GM23338 (cell line): ENCODE results near the gene GOT2. TPM values are rescaled to one million over a fixed set of nuclear protein-coding genes. Genes with fewer than 3 reads are reported as not detected.

ENCODE experiments used
- ATAC-seq: fragments of 200-7000 bp; cut with Tn5 transposase; 3 replicates; pipeline ENCODE4 v1.9.1; 2020
- DNase-seq: peaks from one replicate; pipeline ENCODE4 v3.0.0-alpha.2; 2015; ENCODE audit warnings: low spot score
- H2AFZ ChIP-seq: fragments of 200-600 bp; sonication (generic); 2 replicates; pipeline ENCODE4 v1.8.0; 2016; ENCODE audit warnings: antibody characterized with exemption, mild to moderate bottlenecking, moderate library complexity
- H3F3A ChIP-seq: fragments of 200-600 bp; sonication (generic); replicated peaks from 2 replicates; pipeline ENCODE4 v1.8.0; 2017; ENCODE audit warnings: antibody characterized with exemption, mixed run types, low read depth
- H3K27ac ChIP-seq: fragments of 200-600 bp; sonication (generic); 2 replicates; pipeline ENCODE4 v1.6.1; 2016; ENCODE audit warnings: low read depth
- H3K27me3 ChIP-seq: fragments of 200-600 bp; sonication (generic); 2 replicates; pipeline ENCODE4 v1.8.0; 2016; ENCODE audit warnings: mild to moderate bottlenecking, mixed run types, moderate library complexity; ENCODE audit not compliant: insufficient read depth
- H3K36me3 ChIP-seq: fragments of 200-600 bp; sonication (generic); 2 replicates; pipeline ENCODE4 v1.8.0; 2016; ENCODE audit warnings: mild to moderate bottlenecking; ENCODE audit not compliant: insufficient read depth
- H3K4me1 ChIP-seq: fragments of 200-600 bp; sonication (generic); 2 replicates; pipeline ENCODE4 v1.8.0; 2016; ENCODE audit warnings: mild to moderate bottlenecking, moderate library complexity; ENCODE audit not compliant: insufficient read depth
- H3K4me2 ChIP-seq: fragments of 200-600 bp; sonication (generic); 2 replicates; pipeline ENCODE4 v1.7.1; 2017; ENCODE audit warnings: mixed run types
- H3K4me3 ChIP-seq: fragments of 200-600 bp; sonication (generic); 2 replicates; pipeline ENCODE4 v1.6.1; 2016; ENCODE audit warnings: mixed run types
- H3K79me2 ChIP-seq: fragments of 200-600 bp; sonication (generic); replicated peaks from 2 replicates; pipeline ENCODE4 v1.8.0; 2017; ENCODE audit warnings: mild to moderate bottlenecking; ENCODE audit not compliant: insufficient read depth
- H3K9me2 ChIP-seq: fragments of 200-600 bp; sonication (generic); 2 replicates; pipeline ENCODE4 v1.8.0; 2017; ENCODE audit not compliant: insufficient read depth
- H4K20me1 ChIP-seq: fragments of 200-600 bp; sonication (generic); replicated peaks from 2 replicates; pipeline ENCODE4 v1.8.0; 2017; ENCODE audit warnings: mild to moderate bottlenecking; ENCODE audit not compliant: insufficient read depth
- H3K27ac Mint-ChIP-seq: 2 replicates; pipeline ENCODE4 v1.8.0; 2020; ENCODE audit warnings: inconsistent platforms, mild to moderate bottlenecking, moderate library complexity, mixed read lengths
- H3K27me3 Mint-ChIP-seq: 3 replicates; pipeline ENCODE4 v1.8.0; 2022; ENCODE audit warnings: low read depth, mild to moderate bottlenecking, moderate library complexity, mixed read lengths, inconsistent platforms; ENCODE audit not compliant: insufficient read depth, poor library complexity
- H3K36me3 Mint-ChIP-seq: 3 replicates; pipeline ENCODE4 v1.8.0; 2021; ENCODE audit warnings: low read depth, mild to moderate bottlenecking, inconsistent platforms, moderate library complexity, mixed read lengths
- H3K4me1 Mint-ChIP-seq: 3 replicates; pipeline ENCODE4 v1.8.0; 2020; ENCODE audit warnings: mild to moderate bottlenecking, inconsistent platforms, mixed read lengths
- H3K4me3 Mint-ChIP-seq: 3 replicates; pipeline ENCODE4 v1.8.0; 2021; ENCODE audit warnings: moderate library complexity, mild to moderate bottlenecking, inconsistent platforms, mixed read lengths
- H3K9me3 Mint-ChIP-seq: 3 replicates; pipeline ENCODE4 v1.8.0; 2020; ENCODE audit warnings: moderate library complexity, mild to moderate bottlenecking, inconsistent platforms, mixed read lengths
- CREB1 ChIP-seq: fragments of 250-450 bp; sonication (Bioruptor Pico); IDR thresholded peaks from 2 replicates; pipeline ENCODE4 v1.5.0; 2020; ENCODE audit warnings: low read depth, mild to moderate bottlenecking, moderate library complexity
- EZH2 ChIP-seq: fragments of 200-600 bp; sonication (generic); IDR thresholded peaks from one replicate; pipeline ENCODE4 v1.8.0; 2017; ENCODE audit warnings: antibody characterized with exemption, mild to moderate bottlenecking, low read depth; ENCODE audit not compliant: unreplicated experiment
- EZH2phosphoT487 ChIP-seq: fragments of 200-600 bp; sonication (generic); IDR thresholded peaks from one replicate; pipeline ENCODE4 v1.8.1; 2018; ENCODE audit warnings: antibody characterized with exemption; ENCODE audit not compliant: unreplicated experiment
- NANOG ChIP-seq: IDR thresholded peaks from 2 replicates; pipeline ENCODE4 v1.6.1; 2016; ENCODE audit warnings: antibody characterized with exemption, borderline replicate concordance
- POLR2AphosphoS5 ChIP-seq: IDR thresholded peaks from 2 replicates; pipeline ENCODE4 v1.6.1; 2016; ENCODE audit warnings: antibody characterized with exemption, low read depth
- STAT1 ChIP-seq: IDR thresholded peaks from one replicate; pipeline ENCODE4 v1.6.1; 2016; ENCODE audit warnings: antibody characterized with exemption; ENCODE audit not compliant: unreplicated experiment
- ZNF114 ChIP-seq: fragments of 250-450 bp; sonication (Bioruptor Pico); IDR thresholded peaks from 2 replicates; pipeline ENCODE4 v1.5.0; 2020; ENCODE audit warnings: mild to moderate bottlenecking, moderate library complexity
- ZNF331 ChIP-seq: fragments of 250-450 bp; sonication (Bioruptor Pico); IDR thresholded peaks from 2 replicates; pipeline ENCODE4 v1.5.0; 2020; ENCODE audit warnings: low read depth, mild to moderate bottlenecking, moderate library complexity
- polyA plus RNA-seq: library from polyadenylated mRNA; unstranded; fragments of >200 nt; fragmentation: Nextera tagmentation; extraction: Ambion mirVana; gene quantifications from 2 replicates; pipeline ENCODE4 v1.2.1, GENCODE V29; 2016
- total RNA-seq: library from RNA; depleted of rRNA; stranded (reverse); fragments of >200 nt; shearing (Covaris generic); gene quantifications from 2 replicates; pipeline ENCODE4 v1.2.3, GENCODE V29; 2014
- TF ChIP-seq, protein P1 (sequence below): IDR thresholded peaks from 2 replicates; pipeline ENCODE4 v1.6.1; 2016; ENCODE audit warnings: antibody characterized with exemption
- TF ChIP-seq, protein P2 (sequence below), 2 experiments: fragments of 200-600 bp in 1 of 2; sonication (generic) in 1 of 2; conservative IDR thresholded peaks; 2 replicates each; pipeline versions ENCODE4 v1.5.1 to v1.6.1; 2016 to 2017; ENCODE audit warnings: antibody characterized with exemption in 2 of 2, low read depth in 2 of 2, mild to moderate bottlenecking in 2 of 2, moderate library complexity in 1 of 2
- TF ChIP-seq, protein P3 (sequence below): IDR thresholded peaks from one replicate; pipeline ENCODE4 v1.6.1; 2018; ENCODE audit warnings: antibody characterized with exemption; ENCODE audit not compliant: unreplicated experiment

Gene GOT2
- total and polyA plus RNA-seq, 2 experiments from 2014 or later: 133 to 205 TPM

DNA sequence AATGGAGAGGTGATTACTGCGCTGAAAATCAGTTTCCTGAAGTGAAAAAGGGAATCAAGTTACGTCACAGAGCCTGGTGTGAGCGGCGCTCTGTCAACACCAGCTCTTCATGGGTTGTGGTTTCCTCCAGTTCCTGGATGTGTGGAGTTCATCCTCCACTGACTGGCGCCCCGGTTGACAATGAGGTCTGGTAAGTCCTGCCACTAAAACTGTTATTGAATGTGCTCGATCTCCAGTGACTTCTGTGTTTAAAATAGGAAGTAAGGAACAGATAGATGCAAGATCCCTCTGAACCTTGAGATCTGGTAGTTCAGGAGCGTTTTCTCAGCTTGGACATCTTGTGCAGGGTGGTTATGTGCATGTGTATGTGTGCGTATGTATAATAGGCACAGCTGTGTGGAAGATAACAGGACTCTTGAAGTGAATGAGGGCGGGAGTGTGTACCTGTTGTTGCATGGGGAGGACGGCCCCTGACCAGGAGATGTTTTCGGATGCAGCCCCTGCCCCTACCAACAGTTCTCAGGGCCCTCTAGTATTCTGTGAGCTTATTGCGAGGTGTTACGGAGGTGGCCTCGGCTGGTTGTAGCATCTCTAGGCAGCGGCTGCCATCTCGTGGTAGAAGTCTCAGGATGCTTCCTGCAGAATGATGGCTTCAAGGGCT is 22.0 kb upstream of the GOT2 start (continued):
- TF ChIP-seq ZNF331 (CRISPR knock-in tag) (no peak), STAT1 (no peak), POLR2AphosphoS5 (no peak), ZNF114 (no peak), CREB1 (CRISPR knock-in tag) (0 out of 2 replicates have a peak, but pooled peaks have one; percentile 16), NANOG (no peak), EZH2 (no peak)
- TF ChIP-seq, protein P1, sequence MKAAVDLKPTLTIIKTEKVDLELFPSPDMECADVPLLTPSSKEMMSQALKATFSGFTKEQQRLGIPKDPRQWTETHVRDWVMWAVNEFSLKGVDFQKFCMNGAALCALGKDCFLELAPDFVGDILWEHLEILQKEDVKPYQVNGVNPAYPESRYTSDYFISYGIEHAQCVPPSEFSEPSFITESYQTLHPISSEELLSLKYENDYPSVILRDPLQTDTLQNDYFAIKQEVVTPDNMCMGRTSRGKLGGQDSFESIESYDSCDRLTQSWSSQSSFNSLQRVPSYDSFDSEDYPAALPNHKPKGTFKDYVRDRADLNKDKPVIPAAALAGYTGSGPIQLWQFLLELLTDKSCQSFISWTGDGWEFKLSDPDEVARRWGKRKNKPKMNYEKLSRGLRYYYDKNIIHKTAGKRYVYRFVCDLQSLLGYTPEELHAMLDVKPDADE: no peak
- TF ChIP-seq, protein P2, sequence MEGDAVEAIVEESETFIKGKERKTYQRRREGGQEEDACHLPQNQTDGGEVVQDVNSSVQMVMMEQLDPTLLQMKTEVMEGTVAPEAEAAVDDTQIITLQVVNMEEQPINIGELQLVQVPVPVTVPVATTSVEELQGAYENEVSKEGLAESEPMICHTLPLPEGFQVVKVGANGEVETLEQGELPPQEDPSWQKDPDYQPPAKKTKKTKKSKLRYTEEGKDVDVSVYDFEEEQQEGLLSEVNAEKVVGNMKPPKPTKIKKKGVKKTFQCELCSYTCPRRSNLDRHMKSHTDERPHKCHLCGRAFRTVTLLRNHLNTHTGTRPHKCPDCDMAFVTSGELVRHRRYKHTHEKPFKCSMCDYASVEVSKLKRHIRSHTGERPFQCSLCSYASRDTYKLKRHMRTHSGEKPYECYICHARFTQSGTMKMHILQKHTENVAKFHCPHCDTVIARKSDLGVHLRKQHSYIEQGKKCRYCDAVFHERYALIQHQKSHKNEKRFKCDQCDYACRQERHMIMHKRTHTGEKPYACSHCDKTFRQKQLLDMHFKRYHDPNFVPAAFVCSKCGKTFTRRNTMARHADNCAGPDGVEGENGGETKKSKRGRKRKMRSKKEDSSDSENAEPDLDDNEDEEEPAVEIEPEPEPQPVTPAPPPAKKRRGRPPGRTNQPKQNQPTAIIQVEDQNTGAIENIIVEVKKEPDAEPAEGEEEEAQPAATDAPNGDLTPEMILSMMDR (conservative IDR thresholded peaks at IDR 0.05; ENCODE audit: low read depth in 2 of 2): peak; percentile 85 to 94
- TF ChIP-seq, protein P3, sequence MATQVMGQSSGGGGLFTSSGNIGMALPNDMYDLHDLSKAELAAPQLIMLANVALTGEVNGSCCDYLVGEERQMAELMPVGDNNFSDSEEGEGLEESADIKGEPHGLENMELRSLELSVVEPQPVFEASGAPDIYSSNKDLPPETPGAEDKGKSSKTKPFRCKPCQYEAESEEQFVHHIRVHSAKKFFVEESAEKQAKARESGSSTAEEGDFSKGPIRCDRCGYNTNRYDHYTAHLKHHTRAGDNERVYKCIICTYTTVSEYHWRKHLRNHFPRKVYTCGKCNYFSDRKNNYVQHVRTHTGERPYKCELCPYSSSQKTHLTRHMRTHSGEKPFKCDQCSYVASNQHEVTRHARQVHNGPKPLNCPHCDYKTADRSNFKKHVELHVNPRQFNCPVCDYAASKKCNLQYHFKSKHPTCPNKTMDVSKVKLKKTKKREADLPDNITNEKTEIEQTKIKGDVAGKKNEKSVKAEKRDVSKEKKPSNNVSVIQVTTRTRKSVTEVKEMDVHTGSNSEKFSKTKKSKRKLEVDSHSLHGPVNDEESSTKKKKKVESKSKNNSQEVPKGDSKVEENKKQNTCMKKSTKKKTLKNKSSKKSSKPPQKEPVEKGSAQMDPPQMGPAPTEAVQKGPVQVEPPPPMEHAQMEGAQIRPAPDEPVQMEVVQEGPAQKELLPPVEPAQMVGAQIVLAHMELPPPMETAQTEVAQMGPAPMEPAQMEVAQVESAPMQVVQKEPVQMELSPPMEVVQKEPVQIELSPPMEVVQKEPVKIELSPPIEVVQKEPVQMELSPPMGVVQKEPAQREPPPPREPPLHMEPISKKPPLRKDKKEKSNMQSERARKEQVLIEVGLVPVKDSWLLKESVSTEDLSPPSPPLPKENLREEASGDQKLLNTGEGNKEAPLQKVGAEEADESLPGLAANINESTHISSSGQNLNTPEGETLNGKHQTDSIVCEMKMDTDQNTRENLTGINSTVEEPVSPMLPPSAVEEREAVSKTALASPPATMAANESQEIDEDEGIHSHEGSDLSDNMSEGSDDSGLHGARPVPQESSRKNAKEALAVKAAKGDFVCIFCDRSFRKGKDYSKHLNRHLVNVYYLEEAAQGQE: no peak

DNA sequence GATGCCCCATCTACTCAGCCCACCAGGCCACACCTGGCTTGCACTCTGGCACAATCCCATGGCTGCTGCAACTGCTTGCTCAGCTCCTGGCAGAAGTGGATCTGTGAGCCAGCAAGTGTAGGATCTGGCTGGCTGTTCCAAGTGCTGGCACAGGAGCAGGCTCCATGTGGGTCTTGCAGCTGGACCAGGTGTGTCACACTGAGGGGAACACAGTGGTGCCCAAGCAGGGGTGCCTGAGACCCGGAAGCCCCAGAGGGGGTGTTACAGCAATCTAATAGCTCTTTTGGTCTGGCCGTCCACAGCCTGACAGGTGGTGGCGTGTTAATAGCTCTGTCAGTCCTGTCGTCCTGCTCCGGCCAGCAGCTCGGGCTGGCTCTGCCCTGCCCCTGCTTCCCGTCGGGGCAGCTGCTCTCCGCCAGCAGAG is 19.6 kb upstream of the GOT2 start:
- Mint-ChIP-seq H3K27ac (no peak overlapping the region), H3K27me3 (peaks cover 4% of the 10 kb centered on the region), H3K9me3 (peaks cover 11% of the 10 kb centered on the region; the same call in 2 of the 3 replicates), H3K4me3 (no peak overlapping the region), H3K36me3 (no peaks in the 10 kb centered on the region), H3K4me1 (peaks cover 7% of the 10 kb centered on the region)
- Histone ChIP-seq H4K20me1 (no peaks in the 10 kb centered on the region), H2AFZ (no peak overlapping the region), H3K9me2 (no peaks in the 10 kb centered on the region), H3K27ac (no peak overlapping the region), H3K27me3 (no peaks in the 10 kb centered on the region), H3K79me2 (no peaks in the 10 kb centered on the region), H3K4me1 (peaks cover 4% of the 10 kb centered on the region), H3K36me3 (no peaks in the 10 kb centered on the region), H3K4me2 (no peak overlapping the region), H3F3A (0 out of 2 replicates have a peak, but pooled peaks cover 3% of the 10 kb centered on the region), H3K4me3 (no peak overlapping the region)
- no peak for DNase-seq
- ATAC-seq: no peak
- TF ChIP-seq, protein P3: no peak
- TF ChIP-seq EZH2phosphoT487: no peak
- TF ChIP-seq, protein P2 (conservative IDR thresholded peaks at IDR 0.05; ENCODE audit: low read depth in 2 of 2): no peak
